Retina (tissue), 1 donor: ENCODE data around the gene CACNG6.
A peak's percentile ranks its signal among the peaks of the same experiment; 100 is the strongest.
"Not testable (repeated sequence)": the region's sequence is repeated elsewhere in the genome, so short reads cannot be mapped to it uniquely, and the experiment has no call there.

Source experiments
- DNase-seq: peaks from one replicate; pipeline ENCODE4 v3.0.0-alpha.2; 2016

Gene CACNG6, protein sequence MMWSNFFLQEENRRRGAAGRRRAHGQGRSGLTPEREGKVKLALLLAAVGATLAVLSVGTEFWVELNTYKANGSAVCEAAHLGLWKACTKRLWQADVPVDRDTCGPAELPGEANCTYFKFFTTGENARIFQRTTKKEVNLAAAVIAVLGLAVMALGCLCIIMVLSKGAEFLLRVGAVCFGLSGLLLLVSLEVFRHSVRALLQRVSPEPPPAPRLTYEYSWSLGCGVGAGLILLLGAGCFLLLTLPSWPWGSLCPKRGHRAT

DNA sequence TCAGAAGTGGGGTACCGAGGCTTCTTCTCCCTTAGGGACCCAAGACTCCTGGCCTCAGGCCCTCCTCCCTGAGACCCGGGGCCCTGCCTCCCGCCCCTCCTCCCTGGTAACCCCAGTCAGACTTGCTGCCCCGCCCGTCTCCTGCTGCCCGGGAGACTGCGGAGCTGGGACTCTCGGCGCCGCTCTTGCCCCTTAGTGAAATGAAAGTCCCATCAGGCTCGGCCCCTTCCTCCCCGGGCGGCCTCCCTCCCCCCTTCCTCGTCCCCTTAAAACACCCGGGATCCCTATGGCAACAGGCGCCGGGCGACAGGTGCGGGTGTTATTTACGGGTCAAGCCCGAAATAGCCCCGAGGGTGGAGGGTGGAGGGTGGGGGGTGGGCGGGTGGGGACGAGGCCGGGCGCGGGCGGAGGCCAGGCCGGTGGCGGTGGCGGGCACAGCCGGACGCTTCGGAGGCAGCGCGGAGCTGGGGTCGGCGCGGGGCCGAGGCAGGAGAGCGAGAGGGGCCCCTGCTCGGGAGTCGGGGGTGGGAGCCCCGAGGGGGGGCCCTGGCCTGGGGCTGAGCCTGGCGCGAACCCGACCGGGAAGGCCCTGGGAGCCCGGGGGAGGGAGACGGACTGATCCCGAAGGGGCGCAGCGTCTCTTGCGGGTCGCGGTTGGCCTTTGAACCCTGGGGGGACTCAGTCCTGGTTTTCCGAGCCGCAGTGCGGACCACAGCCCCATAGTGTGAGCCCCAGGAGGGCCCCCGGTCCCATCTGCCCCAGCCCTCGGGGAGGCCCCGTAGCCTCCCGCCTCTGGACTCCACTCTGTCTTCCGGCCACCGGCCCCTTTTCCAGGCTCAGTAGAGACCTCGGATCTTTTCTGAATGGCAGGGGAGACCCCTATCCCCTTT is at the start of gene CACNG6:
TSS of gene CACNG6 (plus strand) at position 414 of the 890 bp plus-strand sequence. CDS start 1,241 bp downstream, outside the sequence.
- peak; percentile 71 for DNase-seq

DNA sequence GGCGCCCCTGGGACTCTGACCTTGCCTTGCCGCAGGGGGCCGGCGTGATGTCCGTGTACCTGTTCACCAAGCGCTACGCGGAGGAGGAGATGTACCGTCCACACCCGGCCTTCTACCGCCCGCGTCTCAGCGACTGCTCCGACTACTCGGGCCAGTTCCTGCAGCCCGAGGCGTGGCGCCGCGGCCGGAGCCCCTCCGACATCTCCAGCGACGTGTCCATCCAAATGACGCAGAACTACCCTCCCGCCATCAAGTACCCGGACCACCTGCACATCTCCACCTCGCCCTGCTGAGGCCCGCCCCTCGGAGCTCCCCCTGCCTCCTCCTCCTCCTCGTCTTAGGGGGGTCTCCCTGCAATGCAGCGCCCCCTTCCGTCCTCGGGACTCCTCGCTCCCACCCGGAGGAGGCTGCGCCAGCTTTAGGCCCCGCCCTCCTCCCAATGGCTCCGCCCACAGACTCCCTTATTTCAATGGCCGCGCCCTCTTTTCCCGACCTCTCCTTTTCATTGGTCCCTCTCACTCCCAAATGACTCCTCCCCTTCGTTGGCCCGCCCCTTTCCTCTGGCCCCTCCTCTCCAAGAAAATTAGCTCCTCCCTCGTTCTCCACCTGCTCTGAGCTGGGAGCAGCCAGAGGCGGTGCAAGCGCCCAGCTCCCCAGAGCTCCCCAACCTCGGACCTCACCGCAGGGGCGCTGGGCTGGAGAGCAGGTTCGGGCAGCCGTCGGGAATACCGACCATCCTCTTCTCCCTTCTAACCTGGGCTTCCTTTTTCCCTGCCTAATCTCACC is 49.2 kb upstream of the CACNG6 start:
- DNase-seq, result peak; percentile 54

DNA sequence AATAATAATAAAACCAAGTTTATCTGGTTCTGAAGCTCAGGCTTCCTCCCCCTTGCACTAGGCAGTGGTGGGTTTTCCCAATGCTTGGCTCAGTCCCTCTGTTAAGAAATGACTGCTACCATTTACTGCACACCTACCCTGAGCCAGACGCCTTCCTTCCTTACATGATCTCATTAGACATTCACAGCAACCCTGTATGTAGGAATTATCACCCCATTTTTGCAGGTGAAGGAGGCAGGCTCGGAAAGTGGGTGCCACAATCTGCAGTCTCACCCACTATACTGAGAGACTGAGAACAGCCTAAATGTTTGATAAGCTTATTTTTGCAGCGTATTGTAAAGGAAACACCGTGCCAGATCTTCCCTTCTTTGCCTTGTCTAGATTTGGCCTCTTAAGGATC is 47.0 kb upstream of the CACNG6 start:
- no peak for DNase-seq

DNA sequence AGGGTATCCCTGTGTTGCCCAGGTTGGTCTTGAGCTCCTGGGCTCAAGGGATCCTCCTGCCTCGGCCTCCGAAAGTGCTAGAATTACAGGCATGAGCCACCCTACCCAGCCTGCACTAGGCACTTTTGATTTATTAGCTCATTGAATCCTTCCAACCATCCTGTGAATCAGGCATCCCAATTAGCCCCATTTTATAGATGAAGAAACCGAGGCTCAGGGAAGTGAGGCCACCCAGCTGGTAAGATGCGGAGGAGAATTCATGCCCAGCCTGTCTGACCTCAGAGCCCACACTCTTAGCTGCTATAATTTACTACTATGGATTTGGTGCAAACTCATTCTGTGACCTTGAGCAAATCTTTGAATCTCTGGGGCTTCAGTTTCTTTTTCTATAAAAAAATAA is 46.5 kb upstream of the CACNG6 start:
- DNase-seq, result no peak

DNA sequence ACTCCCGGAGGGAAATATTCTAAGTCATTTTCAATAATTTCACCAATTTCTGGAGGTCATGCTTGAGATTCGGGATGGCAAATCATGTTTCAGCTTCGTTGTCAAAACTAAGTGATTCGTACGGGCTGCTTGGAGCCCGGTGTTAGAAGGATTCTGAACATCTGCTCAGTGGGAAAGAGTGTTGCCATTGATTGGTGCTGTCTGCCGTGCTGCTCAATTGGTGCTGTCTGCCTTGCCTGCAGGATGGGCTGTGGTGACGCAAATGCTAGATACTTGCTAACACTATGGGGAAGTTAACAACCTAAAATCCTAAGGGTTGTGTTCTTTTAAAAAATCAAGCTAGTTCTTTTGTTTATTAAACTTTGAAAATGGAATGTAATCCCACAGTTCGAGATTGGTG is 46.0 kb upstream of the CACNG6 start:
- no peak for DNase-seq

DNA sequence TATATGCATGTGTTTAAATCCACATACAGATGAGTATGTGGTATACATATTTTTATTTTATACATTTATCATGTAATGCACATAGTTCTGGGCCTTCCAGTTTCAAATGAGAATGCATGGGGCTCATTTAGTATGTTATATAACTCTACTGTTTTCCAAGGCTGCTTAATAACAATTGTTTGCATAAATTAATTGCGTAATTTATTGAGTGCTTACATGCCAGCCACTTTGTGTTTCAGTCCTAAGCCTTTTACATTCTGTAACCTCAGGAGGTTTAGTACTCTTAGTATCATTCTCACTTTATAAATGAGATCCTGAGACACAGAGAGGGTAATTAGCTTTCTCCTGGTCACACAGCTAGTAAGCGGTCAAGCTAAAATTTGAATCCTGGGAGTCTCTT is 45.4 kb upstream of the CACNG6 start:
- no peak for DNase-seq

DNA sequence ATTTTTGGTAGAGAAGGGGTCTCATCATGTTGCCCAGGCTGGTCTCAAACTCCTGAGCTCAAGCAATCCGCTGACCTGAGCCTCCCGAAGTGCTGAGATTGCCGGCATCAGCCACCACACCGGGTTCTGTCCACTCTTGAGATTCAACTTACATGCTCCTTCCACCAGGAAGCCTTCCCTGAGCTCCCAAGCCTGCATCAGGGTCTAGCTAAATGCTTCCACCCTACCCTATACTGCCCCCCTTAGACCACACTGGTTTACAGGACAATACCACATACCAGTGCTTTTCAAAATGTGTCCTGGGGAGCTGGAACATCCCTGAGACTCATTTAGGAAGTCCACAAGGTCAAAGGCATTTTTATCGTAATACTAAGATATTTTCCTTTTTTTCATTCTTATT is 43.8 kb upstream of the CACNG6 start:
- DNase-seq, result no peak

DNA sequence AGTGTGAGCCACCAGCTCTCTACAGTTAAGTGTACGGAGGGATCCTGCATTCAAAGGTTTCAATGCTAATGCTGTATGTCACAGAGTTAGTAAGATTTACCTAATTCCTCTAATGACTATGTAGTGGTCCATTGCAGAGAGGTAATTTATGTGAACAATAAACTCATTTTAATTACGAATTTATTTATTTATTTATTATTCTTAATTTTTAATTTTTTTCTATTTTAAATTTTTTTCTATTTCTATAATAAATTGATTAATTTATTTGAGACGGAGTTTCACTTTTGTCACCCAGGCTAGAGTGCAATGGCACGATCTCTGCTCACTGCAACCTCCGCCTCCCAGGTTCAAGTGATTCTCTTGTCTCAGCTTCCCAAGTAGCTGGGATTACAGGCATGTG is 42.8 kb upstream of the CACNG6 start:
- not testable (repeated sequence) for DNase-seq

DNA sequence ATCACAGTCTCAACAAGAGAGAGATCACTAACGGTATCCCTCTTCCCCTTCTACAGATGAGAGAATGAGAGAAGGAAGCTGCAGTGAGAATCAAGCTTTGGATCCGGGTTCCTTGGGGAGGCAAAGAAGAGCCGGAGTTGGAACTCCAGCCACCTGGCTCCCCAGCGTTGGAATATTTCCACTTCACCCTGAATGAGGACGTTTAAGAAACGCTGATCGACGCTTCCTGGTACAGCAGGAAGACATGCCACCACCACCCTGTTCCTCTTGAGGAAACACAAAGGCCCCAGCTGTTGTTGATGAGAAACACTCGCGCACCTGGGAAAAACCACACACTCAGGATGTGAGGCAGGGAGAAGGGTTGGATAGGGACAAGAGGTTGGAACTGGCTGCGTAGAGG is 40.0 kb upstream of the CACNG6 start:
- no peak for DNase-seq

DNA sequence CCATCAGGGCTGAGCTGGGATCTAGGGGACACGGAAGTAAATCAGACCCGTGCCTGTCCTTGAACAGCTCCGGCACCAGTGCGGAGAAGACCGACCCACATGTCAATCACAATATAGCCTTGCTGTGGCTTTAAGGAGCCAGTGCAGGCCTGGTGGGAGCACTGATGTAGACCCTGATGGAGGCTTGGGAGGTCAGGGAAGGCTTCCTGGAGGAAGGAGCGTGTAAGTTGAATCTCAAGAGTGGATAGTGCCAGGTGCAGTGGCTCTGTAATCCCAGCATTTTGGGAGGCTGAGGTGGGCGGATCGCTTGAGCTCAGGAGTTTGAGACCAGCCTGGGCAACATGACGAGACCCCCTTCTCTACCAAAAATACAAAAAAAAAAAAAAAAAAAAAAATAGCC is 39.5 kb upstream of the CACNG6 start:
- DNase-seq, result no peak

DNA sequence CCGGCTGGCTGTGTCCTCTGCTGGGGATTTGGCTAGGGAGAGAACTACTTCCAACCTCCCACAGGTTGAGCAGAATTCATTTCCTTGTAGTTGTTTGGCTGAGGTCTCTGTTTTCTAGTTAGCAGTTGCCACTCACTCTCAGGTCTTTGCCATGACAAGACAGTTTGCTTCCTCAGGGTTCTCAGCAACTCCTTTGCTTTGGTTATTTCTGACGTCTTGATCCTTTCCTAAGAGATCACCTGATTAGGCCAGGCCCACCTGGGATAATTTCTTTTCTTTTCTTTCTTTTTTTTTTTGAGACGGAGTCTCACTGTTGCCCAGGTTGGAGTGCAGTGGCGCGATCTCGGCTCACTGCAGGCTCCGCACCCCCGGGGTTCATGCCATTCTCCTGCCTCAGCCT is 38.1 kb upstream of the CACNG6 start:
- DNase-seq, result no peak

DNA sequence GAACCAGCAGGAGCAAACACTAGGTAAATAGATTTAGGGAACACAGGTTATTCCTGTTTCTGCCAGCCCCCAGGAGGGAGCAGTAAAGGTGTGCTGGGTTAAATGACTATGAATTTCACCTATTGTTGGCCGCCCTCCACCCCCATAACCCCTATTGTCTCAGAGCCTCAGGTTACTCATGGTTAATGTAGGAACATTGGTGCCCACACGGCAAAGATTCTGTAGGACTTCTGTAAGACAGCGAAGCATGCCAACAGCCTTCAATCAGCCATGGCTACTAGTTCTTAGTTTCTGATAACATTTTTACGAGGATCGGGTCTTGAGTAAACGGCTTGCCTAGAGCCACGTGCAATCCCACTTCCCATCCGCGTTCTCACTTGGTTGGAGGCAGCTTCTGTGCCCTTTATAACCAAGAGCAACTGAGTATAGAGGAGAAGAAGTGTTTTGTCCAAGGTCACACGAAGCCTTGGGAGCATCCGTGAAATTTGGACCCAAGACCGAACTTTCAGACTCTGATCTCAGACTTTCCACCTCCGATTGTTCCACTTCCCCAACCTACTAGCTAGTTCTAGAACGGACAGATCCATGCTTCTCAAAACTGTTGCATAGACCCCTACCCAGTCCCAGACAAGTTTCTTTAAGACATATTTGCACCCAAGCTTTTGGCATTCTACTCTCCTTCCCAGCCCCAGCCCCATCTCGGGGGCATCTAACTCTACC is 33.8 kb upstream of the CACNG6 start:
- DNase-seq, result peak; percentile 26

DNA sequence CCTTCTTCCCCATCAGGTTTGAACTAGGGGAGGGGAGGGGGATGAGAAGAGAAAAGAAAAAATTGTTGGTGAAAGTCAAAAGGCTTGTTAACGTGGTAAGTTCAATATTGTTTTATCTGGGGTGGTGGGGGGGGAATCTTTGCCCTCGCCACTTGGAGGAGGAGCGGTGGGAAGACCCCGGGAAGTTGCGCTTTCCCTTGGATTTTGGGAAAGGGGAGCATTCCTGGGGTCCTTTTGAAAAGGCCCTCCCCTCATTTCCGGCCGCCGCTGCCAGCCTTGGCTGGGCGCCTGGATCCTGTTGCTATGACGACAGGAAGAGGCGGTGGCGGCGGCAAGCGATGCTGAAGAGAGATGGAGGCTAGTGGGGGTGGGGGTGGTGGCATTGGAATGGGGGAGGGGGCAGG is 33.3 kb upstream of the CACNG6 start:
- peak; percentile 63 for DNase-seq

DNA sequence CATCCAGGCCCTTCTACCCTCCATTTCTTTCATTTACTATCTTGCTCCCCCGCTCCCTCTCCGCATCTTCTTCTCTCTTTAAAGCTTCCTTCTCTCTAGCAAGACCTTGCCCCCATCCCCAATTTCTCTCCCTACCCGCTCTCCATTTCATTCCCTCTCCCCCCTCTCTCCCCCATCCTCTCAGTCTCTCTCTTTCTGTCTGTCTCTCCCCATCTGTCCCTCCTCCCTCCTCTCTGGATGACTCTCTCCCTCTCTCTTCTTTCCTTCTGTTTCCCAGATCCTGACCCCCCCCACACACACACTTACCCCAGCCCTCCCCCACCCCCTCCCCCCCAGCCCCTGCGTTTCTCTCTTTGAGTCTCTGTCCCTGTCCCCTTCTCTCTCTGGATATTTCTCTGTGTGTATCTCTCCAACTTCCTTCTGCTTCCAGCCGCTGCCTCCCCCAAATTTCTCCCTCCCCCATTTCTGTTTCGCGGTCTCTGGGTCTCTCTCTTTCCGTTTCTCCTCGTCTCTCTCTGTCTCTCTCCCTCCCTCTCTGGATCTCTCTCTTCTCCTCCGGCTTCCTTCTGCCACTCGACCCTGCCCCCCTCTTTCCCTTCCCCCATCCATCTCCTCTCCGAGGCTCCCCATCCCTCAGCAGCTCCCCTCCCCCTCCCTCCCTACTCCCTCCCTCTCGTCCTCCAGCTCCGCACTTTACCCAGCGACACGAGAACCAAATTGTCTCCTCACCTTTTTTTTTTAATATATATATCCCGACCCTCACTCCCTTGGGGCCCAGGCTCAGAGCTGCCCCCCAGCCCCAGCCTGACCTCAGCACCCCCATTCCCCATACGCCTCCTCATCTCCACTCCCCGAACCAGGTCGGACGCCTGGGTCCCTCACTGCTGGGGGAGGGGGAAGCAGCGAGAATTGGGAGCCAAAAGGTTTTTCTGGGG is 32.3 kb upstream of the CACNG6 start:
- DNase-seq, result no peak

DNA sequence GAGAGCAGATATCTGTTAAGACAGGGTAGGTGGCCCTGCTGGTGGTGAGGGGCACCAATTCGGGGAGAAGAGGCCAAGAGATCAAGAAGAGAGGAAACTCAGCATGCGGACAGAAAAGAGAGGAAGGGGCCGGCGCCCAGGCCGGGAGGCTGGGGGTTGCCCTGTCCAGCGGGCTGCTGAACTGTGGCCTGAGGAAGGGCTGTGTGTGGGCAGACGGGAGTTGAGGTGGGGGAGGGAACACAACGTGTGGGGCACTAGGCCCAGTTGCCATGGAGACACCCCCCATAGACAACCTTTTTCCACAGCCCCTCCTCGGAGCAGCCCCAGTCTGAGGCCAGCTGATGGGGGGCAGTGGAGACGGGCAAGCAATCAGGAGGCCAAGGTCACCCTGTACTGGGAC is 31.2 kb upstream of the CACNG6 start:
- DNase-seq, result no peak

DNA sequence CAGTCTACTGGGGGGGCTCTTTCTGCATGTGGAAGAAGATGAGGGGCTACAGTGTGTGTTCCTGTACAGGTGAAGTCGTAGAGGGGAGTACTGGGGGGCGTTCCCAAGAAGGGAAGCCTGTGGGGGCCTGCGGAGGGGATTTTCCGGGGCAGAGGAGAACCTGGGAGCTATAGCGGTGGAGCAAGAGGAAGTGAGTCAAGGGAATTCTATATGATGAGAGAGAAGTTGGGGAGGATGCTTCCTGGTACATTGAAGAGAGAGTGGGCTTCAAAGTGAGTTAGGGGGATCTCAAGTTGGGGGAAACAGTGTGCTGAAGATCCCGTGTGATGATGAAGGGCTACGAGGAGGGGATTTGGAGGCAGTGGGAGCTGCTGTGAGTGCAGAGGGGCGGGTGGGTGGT is 30.6 kb upstream of the CACNG6 start:
- DNase-seq, result no peak

DNA sequence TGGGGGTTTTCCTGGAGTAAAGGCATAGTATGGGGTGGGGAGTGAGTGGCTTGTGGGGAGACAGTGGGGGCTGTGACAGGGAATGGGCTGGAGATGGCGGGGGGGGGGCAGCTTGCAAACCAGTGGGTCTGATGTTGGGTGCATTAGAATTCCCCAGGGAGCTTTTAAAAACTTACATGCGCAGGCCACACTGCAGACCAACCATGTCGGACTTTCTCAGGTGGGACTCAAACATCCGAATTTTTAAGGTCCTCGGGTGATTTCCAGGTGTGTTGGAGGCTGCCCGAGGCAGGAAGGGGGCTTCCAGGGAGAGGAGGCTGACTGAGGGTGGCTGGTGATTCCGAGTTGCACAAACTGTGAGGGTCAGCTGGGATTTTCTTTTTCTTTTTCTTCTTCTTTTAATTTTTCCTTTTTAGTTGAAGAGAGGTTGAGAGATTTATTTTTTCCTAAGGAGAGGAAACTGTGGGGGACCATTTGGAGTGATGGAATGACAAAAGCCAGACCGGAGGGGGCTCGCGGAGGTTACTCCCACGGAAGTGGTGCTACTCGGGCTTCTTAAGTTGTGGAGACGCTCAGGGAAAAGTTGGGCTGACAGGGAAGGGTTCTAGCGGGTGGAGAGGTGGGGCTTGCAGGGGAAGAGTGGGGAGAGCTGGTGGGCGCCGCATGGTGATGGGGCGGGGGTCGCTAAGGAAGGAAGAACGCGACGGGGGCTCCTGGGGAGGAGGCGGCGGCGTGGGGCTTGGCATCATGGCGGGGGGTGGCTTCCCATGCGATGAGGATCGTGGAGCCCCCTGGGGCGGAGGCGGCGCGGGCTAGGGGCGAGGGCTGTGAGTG is 29.7 kb upstream of the CACNG6 start:
- no peak for DNase-seq

DNA sequence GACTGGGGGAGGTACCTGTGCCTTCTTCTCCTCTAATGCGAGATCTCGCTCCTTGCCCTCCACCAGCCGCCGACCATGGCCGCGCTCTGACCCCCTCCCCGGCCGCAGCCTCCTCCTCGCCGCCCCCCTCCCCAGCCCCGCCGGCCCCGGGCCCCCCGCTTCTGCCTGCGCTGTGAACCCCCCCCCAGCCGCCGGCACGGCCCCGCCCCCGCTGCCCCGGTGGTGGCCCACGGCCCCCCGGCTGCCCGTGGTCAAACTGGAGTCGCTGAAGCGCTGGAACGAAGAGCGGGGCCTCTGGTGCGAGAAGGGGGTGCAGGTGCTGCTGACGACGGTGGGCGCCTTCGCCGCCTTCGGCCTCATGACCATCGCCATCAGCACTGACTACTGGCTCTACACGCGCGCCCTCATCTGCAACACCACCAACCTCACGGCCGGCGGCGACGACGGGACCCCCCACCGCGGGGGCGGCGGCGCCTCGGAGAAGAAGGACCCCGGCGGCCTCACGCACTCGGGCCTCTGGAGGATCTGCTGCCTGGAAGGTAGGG is 28.5 kb upstream of the CACNG6 start, which contains the start of gene CACNG8:
TSS of gene CACNG8 (plus strand) at position 51 of the 545 bp plus-strand sequence.
- no peak for DNase-seq

DNA sequence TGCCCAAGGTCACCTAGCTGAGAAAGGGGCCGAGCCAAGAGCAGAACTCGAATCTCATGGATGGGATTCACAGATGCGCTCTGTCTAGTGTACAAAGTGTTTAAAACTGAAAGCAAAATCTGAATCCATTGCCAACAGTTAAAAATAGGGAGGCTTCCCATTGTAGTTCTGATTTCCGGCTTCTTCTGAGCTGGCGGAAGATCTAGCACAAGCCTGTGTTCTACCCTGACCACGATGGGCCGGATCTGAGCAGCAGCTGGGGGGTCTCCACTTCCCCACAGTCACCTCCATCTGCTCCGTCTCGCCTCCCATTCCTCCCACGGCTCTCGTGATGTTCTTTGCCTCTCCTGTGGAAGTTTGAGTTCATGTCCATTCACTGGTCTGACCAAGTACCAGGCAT is 26.3 kb upstream of the CACNG6 start:
- no peak for DNase-seq

DNA sequence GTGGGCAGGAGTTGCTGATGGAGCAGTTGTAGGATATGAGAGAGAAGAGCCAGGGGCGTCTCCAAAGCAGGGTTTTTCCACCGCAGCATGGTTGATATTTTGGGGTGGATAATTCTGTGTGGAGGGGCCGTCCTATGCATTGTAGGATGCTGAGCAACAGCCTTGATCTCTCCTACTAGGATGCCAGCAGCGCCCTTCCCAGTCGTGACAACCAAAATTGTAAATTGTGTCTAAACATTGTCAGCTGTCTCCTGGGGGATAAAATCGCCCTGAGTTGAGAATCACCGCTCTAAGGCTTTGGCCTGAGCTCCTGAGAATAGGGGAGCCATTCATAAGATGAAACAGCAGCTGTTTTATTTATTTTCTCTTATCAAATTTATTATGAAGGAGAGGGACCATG is 24.5 kb upstream of the CACNG6 start:
- DNase-seq, result no peak
